Kasumi-1 (cell line): Measurements from ENCODE around the gene NDRG3.

Source experiments
- DNase-seq, 2 experiments: peaks; one replicate each; lab custom pipeline; 2025; lab: John Stamatoyannopoulos, UW

NDRG3 gene

GRCh38 chr20:36745927-36746659, at the start of gene NDRG3:
Gene NDRG3, minus strand, starts transcription at chr20:36746090. Its CDS starts 24,355 bp downstream, at chr20:36721735.
- peak; percentile 91 for DNase-seq

GRCh38 chr20:36794116-36794474, 48.2 kb upstream of the NDRG3 start:
- DNase-seq, result no peak

- DNase-seq, result no peak
Measured at GRCh38 chr20:36793294-36794115, 47.6 kb upstream of the NDRG3 start.

- peak; percentile 67 to 70 for DNase-seq
Measured at GRCh38 chr20:36792422-36792821, 46.5 kb upstream of the NDRG3 start.

GRCh38 chr20:36791862-36792261, 46.0 kb upstream of the NDRG3 start:
- no peak for DNase-seq

GRCh38 chr20:36786663-36787062, 40.8 kb upstream of the NDRG3 start:
- DNase-seq, result no peak

- no peak for DNase-seq
Measured at GRCh38 chr20:36786246-36786645, 40.4 kb upstream of the NDRG3 start.

GRCh38 chr20:36785308-36785707, 39.4 kb upstream of the NDRG3 start:
- no peak for DNase-seq

- no peak for DNase-seq
Measured at GRCh38 chr20:36784900-36785299, 39.0 kb upstream of the NDRG3 start.

- DNase-seq, result no peak
Measured at GRCh38 chr20:36784116-36784515, 38.2 kb upstream of the NDRG3 start.

GRCh38 chr20:36779656-36780025, 33.8 kb upstream of the NDRG3 start:
- DNase-seq, result no peak

- DNase-seq, result no peak
Measured at GRCh38 chr20:36778831-36779655, 33.2 kb upstream of the NDRG3 start.

GRCh38 chr20:36777576-36777975, 31.7 kb upstream of the NDRG3 start:
- no peak for DNase-seq

- DNase-seq, result no peak
Measured at GRCh38 chr20:36777167-36777566, 31.3 kb upstream of the NDRG3 start.

- no peak for DNase-seq
Measured at GRCh38 chr20:36775826-36776225, 29.9 kb upstream of the NDRG3 start.

- DNase-seq, result no peak
Measured at GRCh38 chr20:36775196-36775595, 29.3 kb upstream of the NDRG3 start.

- DNase-seq, result peak; percentile 89 to 93
Measured at GRCh38 chr20:36773597-36774390, 27.9 kb upstream of the NDRG3 start, which contains the start of gene DSN1. Gene DSN1, minus strand, starts transcription at chr20:36773763. Its CDS starts 2,305 bp downstream, at chr20:36771458.

- DNase-seq, result no peak
Measured at GRCh38 chr20:36773107-36773596, 27.3 kb upstream of the NDRG3 start.

- no peak for DNase-seq
Measured at GRCh38 chr20:36770680-36771079, 24.8 kb upstream of the NDRG3 start.

GRCh38 chr20:36768768-36769430, 23.0 kb upstream of the NDRG3 start:
- no peak for DNase-seq

- DNase-seq, result no peak
Measured at GRCh38 chr20:36761125-36761524, 15.2 kb upstream of the NDRG3 start.
